Mesodermal cell (in vitro differentiated cells): ENCODE measurements around the gene DAPK1.

Source experiments
- H3K27ac ChIP-seq: 2 replicates; pipeline ENCODE4 v1.7.0; 2013; ENCODE audit warnings: mild to moderate bottlenecking, low read depth, low read length, moderate library complexity; ENCODE audit not compliant: severe bottlenecking
- H3K36me3 ChIP-seq: 2 replicates; pipeline ENCODE4 v1.7.1; 2013; ENCODE audit warnings: mild to moderate bottlenecking, low read length, moderate library complexity; ENCODE audit not compliant: control insufficient read depth, insufficient read depth
- H3K4me1 ChIP-seq: one replicate; pipeline ENCODE4 v1.7.1; 2013; ENCODE audit warnings: mild to moderate bottlenecking, low read length; ENCODE audit not compliant: insufficient read depth, control insufficient read depth, poor library complexity, severe bottlenecking
- H3K4me3 ChIP-seq: 2 replicates; pipeline ENCODE4 v1.7.0; 2013; ENCODE audit warnings: low read length, control low read depth, mild to moderate bottlenecking; ENCODE audit not compliant: insufficient read depth, poor library complexity, severe bottlenecking; ENCODE audit errors: extremely low read depth
- H3K9me3 ChIP-seq: 2 replicates; pipeline ENCODE4 v1.7.1; 2013; ENCODE audit warnings: mild to moderate bottlenecking, low read length, moderate library complexity; ENCODE audit not compliant: control insufficient read depth
- WGBS, 2 experiments: methylation state at CpG; one replicate each; pipeline ENCODE4 v1.1.5; 2013; ENCODE audit warnings: missing lambda C conversion rate in 2 of 2; ENCODE audit not compliant: insufficient coverage in 2 of 2; 5-methylcytosine and 5-hydroxymethylcytosine counted together

Gene DAPK1

GRCh38 chr9:87677776-87678587 is 180.3 kb downstream of the DAPK1 start:
- WGBS, 2 experiments = 83 to 94% methylated on average over 10 to 12 of the region's 17 CpGs
- Histone ChIP-seq H3K27ac (no peak overlapping the region), H3K4me1 (no peaks in the 10 kb centered on the region), H3K36me3 (peaks cover 19% of the 10 kb centered on the region), H3K4me3 (no peak overlapping the region), H3K9me3 (no peaks in the 10 kb centered on the region)

GRCh38 chr9:87678650-87679355 is 181.1 kb downstream of the DAPK1 start:
- Histone ChIP-seq H3K4me1 (no peaks in the 10 kb centered on the region), H3K4me3 (no peak overlapping the region), H3K27ac (no peak overlapping the region), H3K36me3 (peaks cover 19% of the 10 kb centered on the region), H3K9me3 (no peaks in the 10 kb centered on the region)
- 71 to 90% methylated on average over 6 to 7 of the region's 9 CpGs for WGBS, 2 experiments

GRCh38 chr9:87681271-87682061 is 183.8 kb downstream of the DAPK1 start:
- no peak overlapping the region for H3K27ac ChIP-seq
- H3K36me3 ChIP-seq = peaks cover 32% of the 10 kb centered on the region
- peaks cover 3% of the 10 kb centered on the region for H3K4me1 ChIP-seq
- no peak overlapping the region for H3K4me3 ChIP-seq
- no peaks in the 10 kb centered on the region for H3K9me3 ChIP-seq
- whole genome bisulfite sequencing, 2 experiments = 94 to 98% methylated on average over 5 to 7 of the region's 11 CpGs

- H3K9me3 ChIP-seq = no peaks in the 10 kb centered on the region
- H3K27ac ChIP-seq = no peak overlapping the region
- H3K4me3 ChIP-seq = no peak overlapping the region
- peaks cover 3% of the 10 kb centered on the region for H3K4me1 ChIP-seq
- H3K36me3 ChIP-seq = peaks cover 33% of the 10 kb centered on the region
- 75 to 90% methylated on average over 2 to 4 of the region's 4 CpGs for WGBS, 2 experiments
Observed at GRCh38 chr9:87682085-87682484, 184.4 kb downstream of the DAPK1 start.

- Histone ChIP-seq H3K4me1 (peaks cover 3% of the 10 kb centered on the region), H3K9me3 (no peaks in the 10 kb centered on the region), H3K27ac (no peak overlapping the region), H3K4me3 (no peak overlapping the region), H3K36me3 (peaks cover 38% of the 10 kb centered on the region)
- 92 to 94% methylated on average over 4 of the region's 4 CpGs for WGBS, 2 experiments
Observed at GRCh38 chr9:87682618-87683017, 185.0 kb downstream of the DAPK1 start.

GRCh38 chr9:87683751-87684626 is 186.3 kb downstream of the DAPK1 start:
- Histone ChIP-seq H3K9me3 (no peaks in the 10 kb centered on the region), H3K4me1 (peaks cover 3% of the 10 kb centered on the region), H3K4me3 (no peak overlapping the region), H3K27ac (no peak overlapping the region), H3K36me3 (peaks cover 42% of the 10 kb centered on the region)
- 88 to 89% methylated on average over 19 to 22 of the region's 24 CpGs for WGBS, 2 experiments

GRCh38 chr9:87684627-87685219 is 187.1 kb downstream of the DAPK1 start:
- WGBS, 2 experiments = 46 to 51% methylated on average over 11 of the region's 11 CpGs
- Histone ChIP-seq H3K4me1 (peaks cover 3% of the 10 kb centered on the region), H3K27ac (no peak overlapping the region), H3K4me3 (no peak overlapping the region), H3K36me3 (peaks cover 48% of the 10 kb centered on the region), H3K9me3 (no peaks in the 10 kb centered on the region)

- Histone ChIP-seq H3K4me1 (peaks cover 3% of the 10 kb centered on the region), H3K27ac (no peak overlapping the region), H3K4me3 (no peak overlapping the region), H3K36me3 (peaks cover 48% of the 10 kb centered on the region), H3K9me3 (no peaks in the 10 kb centered on the region)
- 90 to 94% methylated on average over 2 to 3 of the region's 4 CpGs for WGBS, 2 experiments
Observed at GRCh38 chr9:87685441-87685840, 187.8 kb downstream of the DAPK1 start.

- peaks cover 44% of the 10 kb centered on the region for H3K36me3 ChIP-seq
- WGBS, 2 experiments = 88 to 94% methylated on average over 6 to 7 of the region's 14 CpGs
- peaks cover 3% of the 10 kb centered on the region for H3K4me1 ChIP-seq
- H3K27ac ChIP-seq = peak overlapping the region; percentile 16
- no peak overlapping the region for H3K4me3 ChIP-seq
- no peaks in the 10 kb centered on the region for H3K9me3 ChIP-seq
Observed at GRCh38 chr9:87685871-87686519, 188.3 kb downstream of the DAPK1 start.
